Activated CD8-positive, alpha-beta memory T cell treated with anti-CD3 and anti-CD28 coated beads, Interleukin-2, amount 10 ng/mL, durations not matched to agents 7 days and 5 days (primary cell): ENCODE data around the gene GTF2F2. TPM values are rescaled to one million over a fixed set of nuclear protein-coding genes. Genes with fewer than 3 reads are reported as not detected.

ENCODE experiments used
- ATAC-seq: fragments of 150-1000 bp; cut with Tn5 transposase; one replicate; pipeline ENCODE4 v1.10.0; 2021; ENCODE audit warnings: moderate library complexity
- CTCF ChIA-PET: fragments of 350-600 bp; sonication (Branson Sonifier 250); formaldehyde crosslinking; loops from one replicate; lab custom pipeline; 2021; ENCODE audit warnings: antibody characterized with exemption; lab: Charles Lee
- DNase-seq: peaks from one replicate; pipeline ENCODE4 v3.0.0-alpha.2; 2020
- H3K27ac Mint-ChIP-seq: one replicate; pipeline ENCODE4 v1.8.0; 2021; ENCODE audit warnings: mild to moderate bottlenecking, mixed read lengths
- H3K27me3 Mint-ChIP-seq: one replicate; pipeline ENCODE4 v1.8.0; 2021; ENCODE audit warnings: mixed read lengths
- H3K36me3 Mint-ChIP-seq: one replicate; pipeline ENCODE4 v1.8.0; 2021; ENCODE audit warnings: mild to moderate bottlenecking, mixed read lengths
- H3K4me1 Mint-ChIP-seq: one replicate; pipeline ENCODE4 v1.8.0; 2021; ENCODE audit warnings: mixed read lengths
- H3K4me3 Mint-ChIP-seq: one replicate; pipeline ENCODE4 v1.8.0; 2021; ENCODE audit warnings: mild to moderate bottlenecking, moderate library complexity, mixed read lengths
- H3K9me3 Mint-ChIP-seq: one replicate; pipeline ENCODE4 v1.8.0; 2022; ENCODE audit warnings: low read depth, mixed read lengths
- total RNA-seq, 2 experiments: library from RNA; stranded (reverse); gene quantifications; one replicate each; pipeline ENCODE4 v1.2.3, GENCODE V29; 2021

GTF2F2 gene
- total RNA-seq, 2 experiments from 2014 or later: 17.0 to 19.3 TPM

GRCh38 chr13:45137526-45137925 lies 17.2 kb downstream of the GTF2F2 start:
- ATAC-seq (no peak), DNase-seq (no peak)
- Mint-ChIP-seq H3K27ac (no peak overlapping the region), H3K4me3 (no peak overlapping the region), H3K27me3 (no peaks in the 10 kb centered on the region), H3K9me3 (peaks cover 5% of the 10 kb centered on the region), H3K4me1 (peaks cover 8% of the 10 kb centered on the region), H3K36me3 (peaks cover 28% of the 10 kb centered on the region)
- CTCF ChIA-PET: interaction anchor here (1.5 kb wide), 1 partner anchor 9 kb away, joined by 3 read pairs; no protein-coding TSS in a partner anchor

- CTCF ChIA-PET: interaction anchor here (1.4 to 1.5 kb wide), 2 partner anchors 8 kb away, joined by 3 to 4 read pairs; no protein-coding TSS in a partner anchor
- Mint-ChIP-seq H3K27me3 (no peaks in the 10 kb centered on the region), H3K9me3 (no peaks in the 10 kb centered on the region), H3K4me3 (no peak overlapping the region), H3K27ac (no peak overlapping the region), H3K4me1 (peaks cover 5% of the 10 kb centered on the region), H3K36me3 (peaks cover 27% of the 10 kb centered on the region)
- no peak for DNase-seq
- ATAC-seq: no peak
Observed at GRCh38 chr13:45138282-45138681, 18.0 kb downstream of the GTF2F2 start.

- Mint-ChIP-seq H3K9me3 (no peaks in the 10 kb centered on the region), H3K4me3 (no peak overlapping the region), H3K36me3 (peaks cover 23% of the 10 kb centered on the region), H3K4me1 (peaks cover 5% of the 10 kb centered on the region), H3K27me3 (no peaks in the 10 kb centered on the region), H3K27ac (no peak overlapping the region)
- DNase-seq (no peak), ATAC-seq (no peak)
- CTCF ChIA-PET: no interaction called here
Observed at GRCh38 chr13:45141369-45141768, 21.1 kb downstream of the GTF2F2 start.

- Mint-ChIP-seq H3K27ac (no peak overlapping the region), H3K4me3 (no peak overlapping the region), H3K36me3 (peaks cover 23% of the 10 kb centered on the region), H3K9me3 (no peaks in the 10 kb centered on the region), H3K4me1 (peaks cover 8% of the 10 kb centered on the region), H3K27me3 (no peaks in the 10 kb centered on the region)
- no peak for DNase-seq
- no peak for ATAC-seq
- CTCF ChIA-PET: no interaction called here
Observed at GRCh38 chr13:45142440-45143345, 22.4 kb downstream of the GTF2F2 start.

GRCh38 chr13:45143346-45143751 lies 23.0 kb downstream of the GTF2F2 start:
- peaks cover 17% of the 10 kb centered on the region for H3K36me3 Mint-ChIP-seq
- H3K4me3 Mint-ChIP-seq: no peak overlapping the region
- H3K27ac Mint-ChIP-seq: no peak overlapping the region
- no peaks in the 10 kb centered on the region for H3K9me3 Mint-ChIP-seq
- CTCF ChIA-PET: no interaction called here
- H3K27me3 Mint-ChIP-seq: no peaks in the 10 kb centered on the region
- ATAC-seq: no peak
- H3K4me1 Mint-ChIP-seq: peaks cover 3% of the 10 kb centered on the region
- no peak for DNase-seq

- H3K9me3 Mint-ChIP-seq: no peaks in the 10 kb centered on the region
Observed at GRCh38 chr13:45149964-45150363, 29.7 kb downstream of the GTF2F2 start.

GRCh38 chr13:45156565-45157361 lies 36.5 kb downstream of the GTF2F2 start:
- H3K36me3 Mint-ChIP-seq: peaks cover 49% of the 10 kb centered on the region
- no peak overlapping the region for H3K4me3 Mint-ChIP-seq
- DNase-seq: no peak
- no peak for ATAC-seq
- CTCF ChIA-PET: interaction anchor here (1.4 kb wide), 1 partner anchor 10 kb away, joined by 5 read pairs; no protein-coding TSS in a partner anchor
- H3K9me3 Mint-ChIP-seq: peaks cover 12% of the 10 kb centered on the region
- H3K27me3 Mint-ChIP-seq: no peaks in the 10 kb centered on the region
- no peaks in the 10 kb centered on the region for H3K4me1 Mint-ChIP-seq
- no peak overlapping the region for H3K27ac Mint-ChIP-seq

More at GRCh38 chr13:45149964-45150363, 29.7 kb downstream of the GTF2F2 start:
- Mint-ChIP-seq H3K27me3 (no peaks in the 10 kb centered on the region), H3K4me3 (no peak overlapping the region), H3K36me3 (peaks cover 13% of the 10 kb centered on the region), H3K27ac (no peak overlapping the region), H3K4me1 (peaks cover 3% of the 10 kb centered on the region)
- DNase-seq (no peak), ATAC-seq (no peak)
- CTCF ChIA-PET: interaction anchor here (0.8 kb wide), 1 partner anchor 103 kb away, joined by 3 read pairs; no protein-coding TSS in a partner anchor

GRCh38 chr13:45162194-45162593 lies 41.9 kb downstream of the GTF2F2 start:
- H3K36me3 Mint-ChIP-seq: peaks cover 30% of the 10 kb centered on the region
- H3K9me3 Mint-ChIP-seq: peaks cover 9% of the 10 kb centered on the region
- no peaks in the 10 kb centered on the region for H3K4me1 Mint-ChIP-seq
- DNase-seq (no peak), ATAC-seq (no peak)
- no peak overlapping the region for H3K27ac Mint-ChIP-seq
- no peaks in the 10 kb centered on the region for H3K27me3 Mint-ChIP-seq
- no peak overlapping the region for H3K4me3 Mint-ChIP-seq
- CTCF ChIA-PET: interaction anchor here (1.0 kb wide), 1 partner anchor 10 kb away, joined by 3 read pairs; no protein-coding TSS in a partner anchor

GRCh38 chr13:45162821-45163220 lies 42.5 kb downstream of the GTF2F2 start:
- Mint-ChIP-seq H3K36me3 (peaks cover 25% of the 10 kb centered on the region), H3K4me1 (no peaks in the 10 kb centered on the region), H3K27me3 (no peaks in the 10 kb centered on the region), H3K27ac (no peak overlapping the region), H3K4me3 (no peak overlapping the region), H3K9me3 (peaks cover 6% of the 10 kb centered on the region)
- DNase-seq: no peak
- ATAC-seq: no peak
- CTCF ChIA-PET: interaction anchor here (1.0 kb wide), 1 partner anchor 10 kb away, joined by 3 read pairs; no protein-coding TSS in a partner anchor

GRCh38 chr13:45166858-45167257 lies 46.5 kb downstream of the GTF2F2 start:
- ATAC-seq (no peak), DNase-seq (no peak)
- no peak overlapping the region for H3K27ac Mint-ChIP-seq
- no peaks in the 10 kb centered on the region for H3K9me3 Mint-ChIP-seq
- H3K4me3 Mint-ChIP-seq: no peak overlapping the region
- no peaks in the 10 kb centered on the region for H3K27me3 Mint-ChIP-seq
- CTCF ChIA-PET: interaction anchor here (1.4 kb wide), 1 partner anchor 10 kb away, joined by 5 read pairs; no protein-coding TSS in a partner anchor
- H3K4me1 Mint-ChIP-seq: peaks cover 3% of the 10 kb centered on the region
- peaks cover 10% of the 10 kb centered on the region for H3K36me3 Mint-ChIP-seq

- no peak overlapping the region for H3K27ac Mint-ChIP-seq
- CTCF ChIA-PET: interaction anchor here (0.6 kb wide), 1 partner anchor 37 kb away, joined by 3 read pairs; no protein-coding TSS in a partner anchor
- no peaks in the 10 kb centered on the region for H3K27me3 Mint-ChIP-seq
Observed at GRCh38 chr13:45167611-45168554, 47.6 kb downstream of the GTF2F2 start.

GRCh38 chr13:45168555-45168930 lies 48.2 kb downstream of the GTF2F2 start:
- DNase-seq (no peak), ATAC-seq (no peak)
- H3K36me3 Mint-ChIP-seq: peaks cover 15% of the 10 kb centered on the region
- no peak overlapping the region for H3K4me3 Mint-ChIP-seq
- H3K27me3 Mint-ChIP-seq: no peaks in the 10 kb centered on the region
- H3K9me3 Mint-ChIP-seq: no peaks in the 10 kb centered on the region
- no peak overlapping the region for H3K27ac Mint-ChIP-seq
- CTCF ChIA-PET: no interaction called here
- peaks cover 6% of the 10 kb centered on the region for H3K4me1 Mint-ChIP-seq

More at GRCh38 chr13:45167611-45168554, 47.6 kb downstream of the GTF2F2 start:
- peaks cover 3% of the 10 kb centered on the region for H3K4me1 Mint-ChIP-seq
- DNase-seq: no peak
- ATAC-seq: no peak
- no peaks in the 10 kb centered on the region for H3K9me3 Mint-ChIP-seq
- H3K36me3 Mint-ChIP-seq: peaks cover 12% of the 10 kb centered on the region
- H3K4me3 Mint-ChIP-seq: no peak overlapping the region
